ENCODE data around the gene DAP. TPM values are rescaled to one million over a fixed set of nuclear protein-coding genes. Genes with fewer than 3 reads are reported as not detected.

Gene DAP
- total and polyA plus RNA-seq, 2 of the 4 experiments (the other 2 are of a cell fraction): 49.6 to 189 TPM

DNA sequence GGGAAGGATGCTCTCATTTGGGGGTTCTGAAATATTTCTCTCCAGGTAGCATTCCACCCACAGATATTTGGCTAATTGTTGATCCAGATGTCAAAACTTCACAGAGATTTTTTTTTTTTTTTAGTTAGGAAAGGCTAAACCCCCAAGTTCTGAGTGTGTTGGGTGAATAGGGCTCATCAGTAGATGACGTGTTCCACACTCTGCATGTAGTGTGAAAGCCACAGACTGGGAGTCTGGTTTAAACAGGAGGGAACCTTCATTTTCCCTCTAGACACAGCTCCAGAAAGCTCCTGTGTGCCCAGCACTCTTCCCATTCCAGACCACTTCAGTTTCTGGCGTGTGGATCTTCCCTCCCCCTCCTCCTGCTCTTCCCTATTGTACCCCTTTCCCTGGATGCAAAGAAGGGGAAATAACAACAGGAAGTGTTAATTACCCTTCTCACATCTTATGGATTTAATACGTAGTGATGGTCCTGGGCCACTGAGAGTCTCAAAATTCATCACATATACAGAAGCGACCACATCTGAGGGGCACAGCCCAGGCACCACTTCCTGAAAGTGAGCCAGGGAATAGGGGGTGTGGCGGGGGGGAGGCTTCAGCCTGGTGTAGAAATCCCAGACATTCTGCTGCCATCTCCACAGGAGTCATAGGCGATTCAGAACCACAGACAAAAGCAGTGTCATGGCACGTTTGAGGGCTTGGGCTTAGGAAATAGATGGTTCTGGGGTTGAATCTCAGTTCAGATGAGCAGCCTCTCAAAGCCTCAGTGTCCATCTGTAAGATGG lies 65.1 kb downstream of the DAP start:
- Histone ChIP-seq H2AK9ac (replicated peaks; ENCODE audit: low read depth, low read length, poor library complexity) (no peak overlapping the region), H4K8ac (ENCODE audit: low read depth in 2 of 2, low read length in 2 of 2) (peak overlapping the region in 1 of 2 experiments; percentile 20; a peak in 2 of 4 replicates), H3K4me3 (ENCODE audit: insufficient read depth, low read depth, low read length) (no peak overlapping the region), H3K56ac (ENCODE audit: extremely low read depth, insufficient read depth, low read length) (no peak overlapping the region), H2AFZ (replicated peaks; ENCODE audit: low read length, poor library complexity) (no peak overlapping the region), H3K4ac (ENCODE audit: low read depth, low read length) (peak overlapping the region; percentile 46), H3K18ac (ENCODE audit: low read depth, low read length) (no peak overlapping the region), H3K14ac (replicated peaks; ENCODE audit: low read depth, low read length) (peak overlapping the region; percentile 18), H3K27ac (ENCODE audit: insufficient read depth, low read length) (no peak overlapping the region), H3K9me3 (ENCODE audit: control insufficient read depth, insufficient read depth, low read length) (no peaks in the 10 kb centered on the region), H2AK5ac (ENCODE audit: low read depth, low read length) (peak overlapping the region; percentile 73), H3K36me3 (ENCODE audit: control insufficient read depth, insufficient read depth, low read length) (peaks cover 6% of the 10 kb centered on the region), H4K5ac (ENCODE audit: low read depth, low read length) (no peak overlapping the region), H3K9ac (ENCODE audit: low read depth, low read length) (peak overlapping the region; percentile 15; the same call in 1 of the 2 replicates), H2BK15ac (ENCODE audit: low read depth, low read length) (peak overlapping the region; percentile 40; the same call in 1 of the 3 replicates), H3K4me2 (ENCODE audit: low read depth, low read length) (no peak overlapping the region), H3K9me1 (ENCODE audit: insufficient read depth, low read length) (peaks cover 25% of the 10 kb centered on the region), H2BK20ac (ENCODE audit: low read depth, low read length) (0 out of 2 replicates have a peak overlapping the region, but pooled peaks have one; percentile 12), H4K20me1 (ENCODE audit: insufficient read depth, low read length) (peaks cover 16% of the 10 kb centered on the region; the same call in 1 of the 2 replicates), H2BK120ac (ENCODE audit: low read depth, low read length) (peak overlapping the region; percentile 29), H3K4me1 (ENCODE audit: control insufficient read depth, insufficient read depth, low read length) (peaks cover 23% of the 10 kb centered on the region), H3K27me3 (ENCODE audit: control insufficient read depth, insufficient read depth, low read length) (no peaks in the 10 kb centered on the region), H3K79me1 (ENCODE audit: low read depth in 1 of 2, low read length in 2 of 2) (peaks cover 50 to 91% of the 10 kb centered on the region in 2 experiments), H4K91ac (ENCODE audit: insufficient read depth, low read depth, low read length) (peak overlapping the region; percentile 26; the same call in 1 of the 2 replicates), H2BK5ac (ENCODE audit: low read depth, low read length, poor library complexity, severe bottlenecking) (no peak overlapping the region), H3K23ac (ENCODE audit: low read depth, low read length) (peak overlapping the region; percentile 60; the same call in 1 of the 2 replicates)
- in situ Hi-C loops (cut with MboI; ENCODE audit: low sequenced_read_pairs) (loop anchor here (10.0 kb wide), 1 partner anchor 489 kb away; no protein-coding TSS in a partner anchor), intact Hi-C loops (cut with micrococcal nuclease) (loop anchor here (1.0 to 5.0 kb wide), 3 partner anchors 243 to 486 kb away; no protein-coding TSS in a partner anchor), dilution Hi-C loops (cut with HindIII; ENCODE audit: low sequenced_read_pairs, unreplicated experiment) (no loop called here)
- WGBS, 2 experiments (ENCODE audit: extremely low coverage in 2 of 2, insufficient read length in 1 of 2): no CpG with 5 or more reads among the region's 7 CpGs
- POLR2A ChIA-PET (ENCODE audit: unreplicated experiment): no interaction called here
- ATAC-seq (ENCODE audit: low read depth): no peak
- CTCF ChIA-PET: interaction anchor here (0.6 to 1.6 kb wide), 5 partner anchors 10 to 487 kb away, joined by 3 to 8 read pairs (median 3); no protein-coding TSS in a partner anchor
- BruUV-seq (replicated peaks): no TSS peak
- no peak for TF ChIP-seq MAZ (IDR thresholded peaks at IDR 0.05; ENCODE audit: borderline replicate concordance, low read depth, low read length)
- TF ChIP-seq BHLHE40 (IDR thresholded peaks at IDR 0.05; ENCODE audit: low read depth, low read length): peak; percentile 66
- no peak for DNase-seq
